HepG2 (cell line): Measurements from ENCODE around the gene SMURF2. TPM values are rescaled to one million over a fixed set of nuclear protein-coding genes. Genes with fewer than 3 reads are reported as not detected.

Experiments used
- ARID5B ChIP-seq: IDR thresholded peaks from 2 replicates; pipeline ENCODE4 v1.4.0; 2020; ENCODE audit warnings: mild to moderate bottlenecking, missing genetic modification reagents
- DBP ChIP-seq: sonication (generic); formaldehyde crosslinking; IDR thresholded peaks from 2 replicates; pipeline ENCODE4 v1.4.0; 2020; ENCODE audit warnings: missing genetic modification reagents; ENCODE audit errors: not compliant biosample characterization
- ELF1 ChIP-seq: sonication (generic); formaldehyde crosslinking; IDR thresholded peaks from 2 replicates; pipeline ENCODE4 v1.4.0; 2020; ENCODE audit warnings: missing genetic modification reagents
- FOSL2 ChIP-seq: sonication (generic); formaldehyde crosslinking; IDR thresholded peaks from 2 replicates; pipeline ENCODE4 v1.4.0; 2020; ENCODE audit warnings: missing genetic modification reagents
- HDAC1 ChIP-seq: sonication (generic); formaldehyde crosslinking; IDR thresholded peaks from 2 replicates; pipeline ENCODE4 v1.5.1; 2020; ENCODE audit warnings: mild to moderate bottlenecking, missing genetic modification reagents
- HNRNPH1 ChIP-seq: fragments of 200-400 bp; formaldehyde crosslinking; optimal IDR thresholded peaks from 2 replicates; pipeline ENCODE3; 2017; ENCODE audit warnings: mild to moderate bottlenecking, low read depth, low read length
- IKZF5 ChIP-seq: IDR thresholded peaks from 2 replicates; pipeline ENCODE4 v1.6.1; 2018; ENCODE audit warnings: missing genetic modification reagents, mild to moderate bottlenecking, missing compliant biosample characterization
- KMT2B ChIP-seq: IDR thresholded peaks from 2 replicates; pipeline ENCODE4 v1.6.1; 2016; ENCODE audit warnings: missing genetic modification reagents, missing compliant biosample characterization
- NR0B2 ChIP-seq: sonication (generic); formaldehyde crosslinking; IDR thresholded peaks from 2 replicates; pipeline ENCODE4 v1.4.0; 2020; ENCODE audit warnings: mild to moderate bottlenecking, missing genetic modification reagents
- PAXIP1 ChIP-seq: sonication (generic); formaldehyde crosslinking; conservative IDR thresholded peaks from 2 replicates; pipeline ENCODE4 v1.4.0; 2020; ENCODE audit warnings: mild to moderate bottlenecking, missing genetic modification reagents, moderate library complexity
- SCMH1 ChIP-seq: sonication (generic); formaldehyde crosslinking; IDR thresholded peaks from 2 replicates; pipeline ENCODE4 v1.9.0; 2021; ENCODE audit warnings: missing genetic modification reagents, mild to moderate bottlenecking, borderline replicate concordance
- SOX13 ChIP-seq, 3 experiments: fragments of 450-650 bp in 1 of 3; sonication (generic) in 1 of 3; formaldehyde crosslinking in 1 of 3; IDR thresholded peaks in 2 of 3; conservative IDR thresholded peaks in 1 of 3; 2 replicates each; pipeline versions ENCODE4 v1.5.0 to v1.6.1; 2016 to 2020; ENCODE audit warnings: antibody characterized with exemption in 1 of 3, mild to moderate bottlenecking in 1 of 3, missing compliant biosample characterization in 1 of 3, missing genetic modification reagents in 1 of 3, moderate library complexity in 1 of 3
- TFAP4 ChIP-seq: sonication (generic); IDR thresholded peaks from 2 replicates; pipeline ENCODE4 v1.6.1; 2016; ENCODE audit warnings: low read depth, borderline replicate concordance
- ZNF350 ChIP-seq: sonication (generic); formaldehyde crosslinking; IDR thresholded peaks from 2 replicates; pipeline ENCODE4 v1.4.0; 2020; ENCODE audit warnings: mild to moderate bottlenecking, low read depth, missing genetic modification reagents, borderline replicate concordance
- ZNF552 ChIP-seq: sonication (generic); formaldehyde crosslinking; IDR thresholded peaks from 2 replicates; pipeline ENCODE4 v1.9.0; 2022; ENCODE audit warnings: missing genetic modification reagents, mild to moderate bottlenecking, borderline replicate concordance
- ZNF564 ChIP-seq: sonication (generic); formaldehyde crosslinking; IDR thresholded peaks from 2 replicates; pipeline ENCODE4 v1.8.1; 2023; ENCODE audit warnings: mild to moderate bottlenecking, missing genetic modification reagents
- ZNF672 ChIP-seq: sonication (generic); formaldehyde crosslinking; IDR thresholded peaks from 2 replicates; pipeline ENCODE4 v1.8.1; 2022; ENCODE audit warnings: missing genetic modification reagents
- polyA plus RNA-seq, 8 experiments: library from polyadenylated mRNA; depleted of rRNA in 3 of 8; stranded (reverse) in 7 of 8; unstranded in 1 of 8; fragments of >200 nt; fragmentation: Illumina TruSeq in 4 of 8; extraction: Trizol in 4 of 8; gene quantifications; 2 replicates each; pipeline versions ENCODE4 v1.2.1 to v1.2.3, GENCODE V29; 2011 to 2016; ENCODE audit warnings: low read depth in 4 of 8, missing spikeins in 1 of 8, mixed read lengths in 1 of 8; ENCODE audit not compliant: insufficient read depth in 1 of 8
- total RNA-seq, 5 experiments: library from RNA; depleted of rRNA; stranded (reverse); fragments of >200 nt; fragmentation: Illumina TruSeq; extraction: Trizol; gene quantifications; 2 replicates each; pipeline ENCODE4 v1.2.3, GENCODE V29; 2016; ENCODE audit warnings: low read depth in 1 of 5

SMURF2 gene
- total and polyA plus RNA-seq, 2 of the 13 experiments (the other 11 are each of a cell fraction or from before 2014, with no cell fraction given), result 14.9 to 24.3 TPM

GRCh38 chr17:64707050-64707591 is 45.0 kb upstream of the SMURF2 start (continued):
- TF ChIP-seq ARID5B (no peak), DBP (CRISPR knock-in tag) (no peak), ZNF564 (CRISPR knock-in tag) (no peak), KMT2B (CRISPR knock-in tag) (no peak), TFAP4 (no peak), NR0B2 (CRISPR knock-in tag) (no peak), IKZF5 (CRISPR knock-in tag) (no peak), PAXIP1 (CRISPR knock-in tag) (no peak), SOX13 (IDR thresholded peaks at IDR 0.05) (no peak), SOX13 (CRISPR knock-in tag; conservative IDR thresholded peaks at IDR 0.05 in 1 of 2, IDR thresholded peaks at IDR 0.05 in 1 of 2) (no peak), ELF1 (CRISPR knock-in tag) (no peak), FOSL2 (CRISPR knock-in tag) (peak; percentile 80), ZNF552 (no peak), SCMH1 (CRISPR knock-in tag) (no peak), ZNF350 (CRISPR knock-in tag) (no peak), HNRNPH1 (no peak), HDAC1 (no peak), ZNF672 (CRISPR knock-in tag) (no peak)
